NCI-H146 treated with DMSO at 0.1 percent for 48 hours (cell line): ENCODE data around the gene WBP2NL.
"Not testable (repeated sequence)": the region's sequence is repeated elsewhere in the genome, so short reads cannot be mapped to it uniquely, and the experiment has no call there.

Experiments used
- DNase-seq: peaks from one replicate; lab custom pipeline; 2025; ENCODE audit not compliant: unreplicated experiment; lab: John Stamatoyannopoulos, UW

Gene WBP2NL

GRCh38 chr22:41998361-41999261 is at the start of gene WBP2NL:
TSS of gene WBP2NL (plus strand) at chr22:41998788. CDS start at chr22:41998819, 31 bp downstream.
- DNase-seq = peak; percentile 45

GRCh38 chr22:41948928-41949296 is 49.7 kb upstream of the WBP2NL start:
- DNase-seq = not testable (repeated sequence)

- DNase-seq = no peak
Measured at GRCh38 chr22:41949297-41949965, 49.2 kb upstream of the WBP2NL start.

- no peak for DNase-seq
Measured at GRCh38 chr22:41951898-41952474, 46.6 kb upstream of the WBP2NL start, which contains the start of gene SMIM45. TSS of gene SMIM45 (plus strand) at chr22:41952150.

GRCh38 chr22:41952713-41953112 is 45.9 kb upstream of the WBP2NL start:
- DNase-seq = no peak

GRCh38 chr22:41957941-41958556 is 40.5 kb upstream of the WBP2NL start:
- no peak for DNase-seq

- no peak for DNase-seq
Measured at GRCh38 chr22:41963453-41964111, 35.0 kb upstream of the WBP2NL start.

GRCh38 chr22:41964112-41964491 is 34.5 kb upstream of the WBP2NL start:
- DNase-seq = no peak

- DNase-seq = no peak
Measured at GRCh38 chr22:41966225-41966606, 32.4 kb upstream of the WBP2NL start.

GRCh38 chr22:41966607-41967240 is 31.9 kb upstream of the WBP2NL start:
- no peak for DNase-seq

- peak; percentile 41 for DNase-seq
Measured at GRCh38 chr22:41968601-41969000, 30.0 kb upstream of the WBP2NL start.

- no peak for DNase-seq
Measured at GRCh38 chr22:41969110-41969646, 29.4 kb upstream of the WBP2NL start, which contains the start of gene SEPTIN3. TSS of gene SEPTIN3 (plus strand) at chr22:41969443. CDS start at chr22:41971493, 2,050 bp downstream.

GRCh38 chr22:41970601-41971000 is 28.0 kb upstream of the WBP2NL start:
- DNase-seq = no peak

- no peak for DNase-seq
Measured at GRCh38 chr22:41971431-41971830, 27.2 kb upstream of the WBP2NL start.

- DNase-seq = no peak
Measured at GRCh38 chr22:41974691-41975290, 23.8 kb upstream of the WBP2NL start.

GRCh38 chr22:41975299-41976069 is 23.1 kb upstream of the WBP2NL start:
- no peak for DNase-seq

- DNase-seq = no peak
Measured at GRCh38 chr22:41976070-41976901, 22.3 kb upstream of the WBP2NL start.

- DNase-seq = peak; percentile 2
Measured at GRCh38 chr22:41976961-41977566, 21.5 kb upstream of the WBP2NL start.
